ENCODE measurements around the gene IL1RAPL1. TPM values are rescaled to one million over a fixed set of nuclear protein-coding genes. Genes with fewer than 3 reads are reported as not detected.

IL1RAPL1 gene
- total RNA-seq, 2 experiments from 2014 or later = not detected

DNA sequence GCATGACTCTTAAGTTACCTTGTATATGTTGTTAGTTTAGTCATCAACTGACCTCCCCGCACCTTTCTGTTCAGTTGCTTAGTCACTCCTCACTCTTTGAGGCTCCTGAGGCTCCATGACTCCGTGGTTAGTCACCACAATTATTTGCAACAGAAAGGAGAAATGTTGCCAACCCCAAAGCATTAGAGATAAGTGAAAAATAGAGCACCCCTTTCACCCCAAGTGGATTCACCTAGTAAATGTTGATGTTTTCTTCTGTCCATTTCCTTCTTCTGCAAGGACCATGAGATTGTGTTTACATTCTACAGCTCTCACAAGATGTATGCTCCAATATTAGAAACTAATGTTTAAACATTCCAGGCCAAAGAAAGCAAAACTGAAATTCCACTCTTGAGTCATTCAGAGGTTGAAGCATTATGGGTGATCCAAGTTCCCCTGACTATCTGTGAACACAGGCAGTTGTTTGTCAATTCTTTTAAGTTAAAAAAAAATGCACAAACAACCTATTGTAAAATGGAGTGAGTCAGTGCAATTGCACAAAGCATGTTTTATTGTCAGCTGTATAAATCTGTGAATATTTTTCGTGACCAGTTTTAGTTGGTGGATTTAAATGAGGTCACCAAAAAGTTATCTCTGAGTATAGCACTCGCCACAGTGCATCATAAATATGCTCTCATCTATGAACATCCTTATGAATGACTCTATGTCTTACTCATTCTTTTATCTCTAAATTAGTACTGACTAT, 1075.7 kb downstream of the IL1RAPL1 start:
- ATAC-seq (no peak), DNase-seq (no peak)
- Mint-ChIP-seq H3K4me1 (ENCODE audit: low read depth) (no peaks in the 10 kb centered on the region), H3K36me3 (ENCODE audit: low read depth) (no peaks in the 10 kb centered on the region), H3K27ac (no peak overlapping the region), H3K4me3 (no peak overlapping the region), H3K9me3 (no peaks in the 10 kb centered on the region), H3K27me3 (no peaks in the 10 kb centered on the region)
- ChIA-PET POLR2A (no interaction called here), CTCF (no interaction called here)
- intact Hi-C loops (cut with micrococcal nuclease) = no loop called here
- TF ChIP-seq, protein P1, sequence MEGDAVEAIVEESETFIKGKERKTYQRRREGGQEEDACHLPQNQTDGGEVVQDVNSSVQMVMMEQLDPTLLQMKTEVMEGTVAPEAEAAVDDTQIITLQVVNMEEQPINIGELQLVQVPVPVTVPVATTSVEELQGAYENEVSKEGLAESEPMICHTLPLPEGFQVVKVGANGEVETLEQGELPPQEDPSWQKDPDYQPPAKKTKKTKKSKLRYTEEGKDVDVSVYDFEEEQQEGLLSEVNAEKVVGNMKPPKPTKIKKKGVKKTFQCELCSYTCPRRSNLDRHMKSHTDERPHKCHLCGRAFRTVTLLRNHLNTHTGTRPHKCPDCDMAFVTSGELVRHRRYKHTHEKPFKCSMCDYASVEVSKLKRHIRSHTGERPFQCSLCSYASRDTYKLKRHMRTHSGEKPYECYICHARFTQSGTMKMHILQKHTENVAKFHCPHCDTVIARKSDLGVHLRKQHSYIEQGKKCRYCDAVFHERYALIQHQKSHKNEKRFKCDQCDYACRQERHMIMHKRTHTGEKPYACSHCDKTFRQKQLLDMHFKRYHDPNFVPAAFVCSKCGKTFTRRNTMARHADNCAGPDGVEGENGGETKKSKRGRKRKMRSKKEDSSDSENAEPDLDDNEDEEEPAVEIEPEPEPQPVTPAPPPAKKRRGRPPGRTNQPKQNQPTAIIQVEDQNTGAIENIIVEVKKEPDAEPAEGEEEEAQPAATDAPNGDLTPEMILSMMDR (IDR thresholded peaks at IDR 0.05) = no peak

DNA sequence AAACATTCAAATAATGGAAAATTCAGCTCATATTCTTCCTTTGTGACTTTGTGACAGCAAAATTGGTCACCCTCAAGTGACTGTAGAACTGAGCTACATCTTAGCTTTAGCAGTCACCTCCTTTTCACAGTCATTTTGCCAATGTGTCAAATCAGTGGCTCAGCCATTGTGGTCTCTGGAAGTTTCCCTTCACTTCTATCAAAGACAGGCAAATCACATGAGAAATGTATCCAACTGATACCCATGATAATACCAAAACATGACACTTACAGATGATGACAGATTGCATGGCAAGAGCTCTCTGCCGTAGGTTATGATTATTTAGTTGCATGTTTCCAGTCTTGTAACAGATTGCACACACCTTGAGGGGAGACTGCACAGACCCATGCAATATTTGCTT, 1078.3 kb downstream of the IL1RAPL1 start:
- CTCF ChIA-PET = no interaction called here
- no peaks in the 10 kb centered on the region for H3K9me3 Mint-ChIP-seq
- TF ChIP-seq, protein P1 (IDR thresholded peaks at IDR 0.05) = no peak

DNA sequence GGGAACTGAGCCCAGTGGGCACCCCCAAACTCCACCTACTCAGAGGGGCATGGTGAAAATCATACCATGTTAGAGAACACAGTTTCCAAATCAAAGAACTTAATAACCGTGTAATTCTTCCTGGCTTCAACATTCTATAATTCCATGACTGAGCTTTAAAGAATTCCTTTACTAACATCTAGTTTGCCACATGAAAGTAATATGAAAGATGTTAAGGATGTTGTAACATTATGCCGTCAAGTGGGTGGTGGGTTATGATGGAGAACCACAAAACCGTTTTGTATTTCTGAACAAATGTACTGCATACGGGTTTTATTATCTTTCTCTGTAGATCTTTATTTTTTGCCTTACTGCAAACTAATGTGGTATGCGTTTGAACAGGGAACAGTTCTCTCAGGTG, 1079.1 kb downstream of the IL1RAPL1 start:
- intact Hi-C loops (cut with micrococcal nuclease) = no loop called here
- Mint-ChIP-seq H3K9me3 (no peaks in the 10 kb centered on the region), H3K4me3 (no peak overlapping the region), H3K36me3 (ENCODE audit: low read depth) (no peaks in the 10 kb centered on the region), H3K27ac (no peak overlapping the region), H3K27me3 (no peaks in the 10 kb centered on the region), H3K4me1 (ENCODE audit: low read depth) (no peaks in the 10 kb centered on the region)
- ChIA-PET POLR2A (no interaction called here), CTCF (no interaction called here)
- no peak for DNase-seq
- ATAC-seq = no peak
- TF ChIP-seq, protein P1 (IDR thresholded peaks at IDR 0.05) = no peak

More for the DNA sequence above, 1078.3 kb downstream of the IL1RAPL1 start:
- ATAC-seq = no peak
- Mint-ChIP-seq H3K27ac (no peak overlapping the region), H3K36me3 (ENCODE audit: low read depth) (no peaks in the 10 kb centered on the region), H3K4me1 (ENCODE audit: low read depth) (no peaks in the 10 kb centered on the region), H3K4me3 (no peak overlapping the region), H3K27me3 (no peaks in the 10 kb centered on the region)
- intact Hi-C loops (cut with micrococcal nuclease) = no loop called here
- no peak for DNase-seq
- POLR2A ChIA-PET = no interaction called here

DNA sequence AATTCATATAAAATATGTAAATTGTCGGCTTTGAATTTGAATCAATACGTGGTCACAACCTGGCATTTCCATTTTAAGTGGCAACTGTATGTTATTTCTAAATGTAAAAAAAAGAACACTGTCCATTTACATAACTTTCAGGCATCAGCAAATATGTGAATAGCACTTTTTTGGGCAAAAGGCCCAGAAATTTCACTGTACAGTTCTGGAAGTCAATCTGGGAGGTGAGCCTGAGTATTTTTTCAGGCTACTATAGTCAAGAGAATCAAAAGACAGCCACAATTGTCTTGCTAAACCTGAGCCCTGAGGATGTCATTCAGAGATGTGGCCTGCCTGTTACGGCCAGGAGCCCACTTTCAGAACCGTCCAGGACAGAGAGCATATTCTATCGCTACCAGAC, 1084.2 kb downstream of the IL1RAPL1 start:
- Mint-ChIP-seq H3K9me3 (no peaks in the 10 kb centered on the region), H3K27me3 (no peaks in the 10 kb centered on the region), H3K27ac (no peak overlapping the region), H3K4me3 (no peak overlapping the region), H3K4me1 (ENCODE audit: low read depth) (no peaks in the 10 kb centered on the region), H3K36me3 (ENCODE audit: low read depth) (no peaks in the 10 kb centered on the region)
- TF ChIP-seq, protein P1 (IDR thresholded peaks at IDR 0.05) = no peak
- ATAC-seq (no peak), DNase-seq (no peak)
- POLR2A ChIA-PET = no interaction called here
- intact Hi-C loops (cut with micrococcal nuclease) = no loop called here
- CTCF ChIA-PET = no interaction called here

DNA sequence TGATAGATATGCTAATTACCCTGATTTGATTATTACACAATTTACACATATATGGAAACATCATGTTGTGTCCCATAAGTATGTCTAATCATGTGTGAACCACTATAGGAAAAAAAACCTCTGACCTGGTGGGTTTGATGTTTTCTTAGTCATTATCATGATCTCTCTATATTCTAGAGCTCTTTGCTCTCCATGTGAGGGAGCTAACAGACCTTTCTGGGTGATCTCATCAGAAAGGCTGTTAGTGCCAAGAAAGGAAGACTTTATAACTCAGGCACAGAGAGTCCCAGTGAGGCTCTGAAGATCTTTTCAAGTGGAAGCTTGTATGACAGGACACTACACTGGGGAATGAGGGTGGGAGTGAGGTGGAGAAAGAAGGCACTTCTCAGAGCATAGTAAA, 1100.4 kb downstream of the IL1RAPL1 start:
- ATAC-seq (no peak), DNase-seq (no peak)
- intact Hi-C loops (cut with micrococcal nuclease) = no loop called here
- TF ChIP-seq, protein P1 (IDR thresholded peaks at IDR 0.05) = no peak
- ChIA-PET CTCF (no interaction called here), POLR2A (no interaction called here)
- Mint-ChIP-seq H3K4me1 (ENCODE audit: low read depth) (no peaks in the 10 kb centered on the region), H3K27ac (no peak overlapping the region), H3K9me3 (no peaks in the 10 kb centered on the region), H3K36me3 (ENCODE audit: low read depth) (no peaks in the 10 kb centered on the region), H3K27me3 (no peaks in the 10 kb centered on the region), H3K4me3 (no peak overlapping the region)

All from activated CD8-positive, alpha-beta T cell treated with anti-CD3 and anti-CD28 coated beads for 36 hours (primary cell).